Stimulated activated CD4-positive, alpha-beta T cell treated with anti-CD3 and anti-CD28 coated beads, Interleukin-2, amount 100 ng/mL, for 24 hours (primary cell): ENCODE results near the gene NELL1.
"Not testable (repeated sequence)": the region's sequence is repeated elsewhere in the genome, so short reads cannot be mapped to it uniquely, and the experiment has no call there.

Source experiments
- DNase-seq, 2 donors: peaks; one replicate each; pipeline ENCODE4 v3.0.0-alpha.2; 2020

NELL1 gene

DNA sequence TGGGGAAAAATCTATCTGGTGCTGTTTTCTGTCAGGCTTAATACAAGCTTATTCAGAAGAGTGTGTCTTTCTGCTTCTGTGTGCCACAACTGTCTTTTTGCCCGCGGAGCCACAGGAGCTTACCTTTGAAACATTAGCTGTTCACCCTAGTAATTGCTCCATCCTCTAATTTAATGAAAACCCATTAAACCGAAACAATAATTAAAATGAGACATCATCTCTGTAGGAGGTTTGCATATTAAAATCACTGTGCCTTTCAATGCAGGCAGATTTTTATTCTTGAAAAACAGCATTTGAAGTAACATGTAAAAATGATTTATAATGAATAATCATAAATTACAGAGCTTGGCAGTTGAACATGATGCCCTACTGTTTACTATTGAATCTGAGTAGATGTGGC is 102.3 kb downstream of the NELL1 start:
- no peak for DNase-seq

DNA sequence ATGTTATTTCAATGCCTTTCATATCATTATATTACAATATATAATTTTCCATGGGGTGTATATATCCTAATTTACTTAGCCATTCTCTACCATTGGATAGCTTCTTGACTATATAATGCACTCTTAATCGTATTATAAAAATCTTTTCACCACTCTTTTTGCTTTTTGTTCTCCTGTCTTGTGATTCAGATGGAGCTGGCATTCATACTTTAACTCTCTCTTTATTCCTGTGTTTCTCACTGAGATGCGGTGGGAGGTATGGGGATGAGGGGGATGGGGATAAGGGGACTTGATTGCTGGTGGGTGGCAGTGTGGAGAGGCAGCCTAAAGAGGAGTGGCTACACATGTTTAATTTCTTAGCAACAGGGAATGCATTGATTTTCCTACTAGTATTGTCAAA is 105.9 kb downstream of the NELL1 start:
- no peak for DNase-seq

DNA sequence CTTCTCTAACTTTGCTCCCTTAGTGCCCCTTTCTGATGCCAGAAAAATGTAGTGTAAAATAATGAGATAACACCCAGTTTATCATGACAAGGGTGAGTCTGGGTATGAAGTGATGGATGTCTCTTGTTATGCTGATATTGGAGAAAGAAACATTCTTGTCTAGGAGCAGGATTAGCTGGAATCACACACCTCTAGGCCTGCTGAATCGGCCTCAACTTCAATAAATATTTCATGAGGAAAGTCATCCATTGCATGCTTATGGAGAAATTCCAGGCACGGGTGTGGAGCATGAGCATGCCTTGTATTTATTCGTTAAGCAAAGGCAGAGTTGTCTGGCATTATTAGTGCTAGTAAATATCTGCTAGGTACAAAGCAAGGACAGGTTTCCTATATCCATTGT is 113.4 kb downstream of the NELL1 start:
- no peak for DNase-seq

DNA sequence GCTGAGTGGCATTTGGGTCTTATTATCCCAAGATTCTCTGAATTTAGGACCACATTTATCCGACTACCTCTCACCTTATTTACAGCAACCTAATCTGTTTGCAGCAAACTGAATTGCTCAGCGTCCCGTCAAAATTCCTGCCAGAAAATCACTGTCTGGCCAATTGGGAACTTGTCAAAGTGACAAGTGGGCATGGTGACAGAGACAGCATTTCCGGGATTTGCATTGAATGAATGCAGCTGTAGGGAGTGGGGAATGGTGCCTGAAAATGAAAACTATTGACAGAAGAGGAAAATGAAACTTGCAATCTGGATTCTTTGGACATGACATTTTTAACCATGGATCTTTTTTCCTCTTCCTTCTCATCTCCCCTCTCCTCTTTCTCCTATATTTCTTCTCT is 113.8 kb downstream of the NELL1 start:
- DNase-seq: no peak

DNA sequence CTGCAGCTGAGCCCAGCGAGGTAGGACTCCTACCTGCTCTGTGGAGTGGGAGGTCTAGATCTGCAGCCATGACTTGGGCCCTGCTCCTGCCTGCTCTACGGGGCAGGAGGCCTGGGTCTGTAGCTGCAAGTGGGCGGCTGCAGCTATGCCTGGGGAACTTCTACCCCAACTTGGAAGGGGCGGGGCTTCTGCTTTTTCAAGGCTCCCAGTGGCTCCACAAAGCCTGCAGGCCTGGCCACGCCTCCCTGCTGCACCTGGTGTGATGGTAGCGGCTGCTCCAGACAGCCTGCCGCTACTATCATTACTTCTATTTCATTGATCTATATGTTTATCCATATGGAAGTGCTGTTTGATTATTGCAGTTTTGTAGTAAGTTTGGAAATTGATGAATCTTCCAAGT is 121.2 kb downstream of the NELL1 start:
- DNase-seq: no peak

DNA sequence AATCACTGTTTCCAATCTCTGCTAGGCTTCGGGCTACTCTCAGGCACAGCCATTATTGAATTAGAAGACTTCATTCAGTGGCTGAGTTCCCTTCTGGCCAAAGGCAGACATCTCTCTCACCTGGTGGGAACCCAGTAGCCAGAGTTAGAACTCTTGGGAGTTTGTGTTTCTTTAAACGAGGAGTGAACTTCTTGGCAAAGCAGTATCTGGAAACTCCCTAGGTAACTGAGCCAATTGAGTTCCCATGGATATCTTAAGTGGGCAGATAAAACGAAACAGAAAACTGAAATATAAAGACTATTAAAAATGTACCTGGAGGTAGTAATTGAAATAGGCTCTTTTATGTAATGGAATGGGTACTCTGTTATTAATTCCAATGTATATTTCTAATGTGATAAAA is 125.6 kb downstream of the NELL1 start:
- no peak for DNase-seq

DNA sequence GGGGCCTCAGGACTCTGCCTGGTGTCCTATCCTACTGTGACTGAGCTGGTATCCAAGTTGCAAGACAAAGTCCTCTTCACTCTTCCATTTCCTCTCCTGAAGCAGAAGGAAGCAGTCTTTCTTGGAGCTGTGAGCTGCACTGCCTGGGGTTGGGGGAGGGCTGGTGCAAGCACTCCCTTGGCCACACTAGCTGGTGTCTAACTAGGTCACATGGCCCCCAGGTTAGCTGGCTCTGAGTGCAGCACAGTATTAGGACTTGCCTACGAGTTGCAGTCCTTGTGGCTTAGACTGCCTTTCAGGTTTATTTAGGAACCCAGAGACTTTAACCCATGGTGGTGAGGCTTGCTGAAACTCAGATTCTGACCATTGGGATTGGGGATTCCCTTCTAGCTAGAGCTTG is 138.9 kb downstream of the NELL1 start:
- no peak for DNase-seq

DNA sequence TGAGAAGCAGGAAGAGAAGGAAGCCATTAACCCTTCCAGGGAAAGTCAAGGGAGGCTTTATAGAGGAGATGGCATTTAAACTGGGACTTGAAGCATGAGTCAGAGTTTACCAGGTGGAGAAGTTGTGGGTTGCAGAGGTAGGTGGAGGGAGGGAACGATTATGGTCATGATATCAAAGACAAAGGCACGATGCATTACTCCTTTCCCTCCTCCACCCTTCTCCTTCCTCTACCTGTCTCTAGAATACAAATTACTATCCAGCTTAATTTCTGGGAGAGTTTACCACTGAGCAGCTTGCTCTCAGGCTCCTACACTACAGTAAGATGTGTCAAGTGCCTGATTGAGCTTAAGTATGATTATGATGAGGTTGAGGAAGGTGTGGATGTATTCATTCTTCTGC is 151.7 kb downstream of the NELL1 start:
- DNase-seq: no peak

DNA sequence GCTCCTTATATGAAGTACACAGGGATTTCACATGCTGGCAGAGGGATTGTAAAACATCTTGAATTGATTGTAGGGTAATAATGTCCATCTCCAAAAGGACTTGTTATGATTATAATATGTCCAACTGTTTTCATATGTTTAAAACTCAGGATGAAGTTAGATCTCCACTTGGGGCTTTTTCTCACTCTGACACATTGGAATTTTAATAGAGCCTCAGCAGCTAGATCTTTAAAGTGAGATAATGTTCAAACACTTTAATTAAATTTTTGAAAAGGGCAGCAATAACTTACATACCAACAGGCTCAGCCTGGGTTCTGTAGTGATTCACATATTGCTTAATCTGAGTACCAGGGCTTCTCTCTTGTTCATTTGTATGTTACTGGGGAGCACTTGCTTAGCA is 152.1 kb downstream of the NELL1 start:
- no peak for DNase-seq

DNA sequence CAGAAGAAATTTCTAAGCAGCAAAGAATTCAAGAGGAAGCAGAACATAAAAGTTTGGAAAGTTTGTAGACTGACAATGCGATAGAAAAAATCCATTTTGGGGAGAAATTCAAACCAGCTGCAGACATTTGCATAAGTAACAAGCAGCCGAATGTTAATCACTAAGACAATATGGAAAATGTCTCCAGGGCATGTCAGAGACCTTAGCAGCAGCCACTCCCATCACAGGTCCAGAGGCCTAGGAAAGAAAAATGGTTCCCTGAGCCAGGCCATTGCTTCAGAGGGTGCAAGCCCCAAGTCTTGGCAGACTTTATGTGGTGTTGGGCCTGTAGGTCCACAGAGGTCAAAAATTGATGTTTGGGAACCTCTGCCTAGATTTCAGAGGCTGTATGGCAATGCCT is 155.4 kb downstream of the NELL1 start:
- no peak for DNase-seq

DNA sequence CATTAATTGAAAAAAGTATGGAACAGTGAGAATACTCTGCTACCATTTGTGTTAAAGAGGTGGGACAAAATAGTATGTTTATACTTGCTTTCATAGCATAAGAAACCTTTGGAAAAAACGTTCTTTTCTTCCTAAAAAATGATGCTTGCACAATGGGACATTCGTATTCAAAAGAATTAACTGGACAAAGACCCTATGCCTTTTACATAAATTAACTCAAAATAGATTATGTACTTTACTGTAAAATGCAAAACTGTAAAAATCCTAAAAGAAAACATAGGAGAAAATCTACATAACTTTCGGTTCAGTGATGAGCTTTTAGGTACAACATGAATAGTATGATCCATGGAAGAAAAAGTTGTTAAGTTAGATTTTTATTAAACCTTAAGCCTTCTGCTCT is 166.2 kb downstream of the NELL1 start:
- DNase-seq: no peak

DNA sequence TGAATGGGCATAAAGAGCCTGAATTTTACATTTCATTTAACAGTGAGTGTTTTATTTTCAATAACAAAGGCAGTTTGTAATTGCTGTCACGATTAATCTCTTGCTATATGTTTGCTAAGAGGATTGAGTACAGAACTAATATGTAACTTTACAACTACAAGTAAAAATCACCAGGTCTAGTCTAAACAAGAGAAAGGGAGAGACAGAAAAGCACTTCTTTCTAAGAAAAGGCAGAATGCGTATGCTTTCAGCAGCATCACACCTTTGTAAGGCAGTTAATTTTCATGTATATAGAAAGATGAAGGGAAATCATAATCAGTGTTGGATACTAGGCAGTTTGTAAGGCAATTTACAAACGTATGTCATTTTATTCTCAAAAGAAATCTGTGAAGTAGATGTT is 169.8 kb downstream of the NELL1 start:
- DNase-seq: no peak

DNA sequence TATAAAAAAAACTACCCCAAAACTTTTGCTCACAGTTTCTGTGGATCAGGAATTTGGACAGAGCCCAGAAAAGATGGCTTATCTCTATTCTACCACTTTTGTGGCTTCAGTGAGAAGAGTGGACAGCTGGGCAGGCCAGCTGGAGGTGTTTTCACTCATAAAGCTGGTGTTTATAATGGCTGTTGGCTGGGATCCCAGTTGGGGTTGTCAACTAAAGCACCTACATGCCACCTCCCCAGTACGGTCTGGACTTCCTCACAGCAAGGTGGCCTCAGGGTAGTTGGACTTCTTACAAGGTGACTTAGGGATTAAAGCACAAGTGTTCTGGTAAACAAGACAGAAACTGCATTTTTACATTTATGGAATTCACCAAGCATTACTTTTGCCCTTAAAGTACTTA is 171.0 kb downstream of the NELL1 start:
- no peak for DNase-seq

DNA sequence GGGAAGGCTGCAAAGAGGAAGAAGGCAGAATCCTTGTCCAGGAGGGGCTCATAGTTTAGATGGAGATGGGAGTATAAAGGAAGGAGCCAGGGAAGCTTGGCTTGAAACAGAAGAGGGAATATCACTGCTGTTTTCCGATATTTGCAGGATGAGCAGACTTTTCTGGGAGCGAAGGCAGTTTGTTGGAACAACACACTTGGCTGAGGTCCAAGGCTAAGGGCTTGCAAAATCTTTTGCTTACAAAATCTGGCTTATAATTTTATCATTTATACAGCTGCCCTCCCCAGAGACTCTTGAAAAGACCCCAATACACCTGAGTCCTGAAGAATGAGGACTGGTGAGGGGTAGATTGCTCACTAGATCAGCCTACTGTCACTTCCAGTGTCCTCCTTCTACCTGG is 174.8 kb downstream of the NELL1 start:
- no peak for DNase-seq

DNA sequence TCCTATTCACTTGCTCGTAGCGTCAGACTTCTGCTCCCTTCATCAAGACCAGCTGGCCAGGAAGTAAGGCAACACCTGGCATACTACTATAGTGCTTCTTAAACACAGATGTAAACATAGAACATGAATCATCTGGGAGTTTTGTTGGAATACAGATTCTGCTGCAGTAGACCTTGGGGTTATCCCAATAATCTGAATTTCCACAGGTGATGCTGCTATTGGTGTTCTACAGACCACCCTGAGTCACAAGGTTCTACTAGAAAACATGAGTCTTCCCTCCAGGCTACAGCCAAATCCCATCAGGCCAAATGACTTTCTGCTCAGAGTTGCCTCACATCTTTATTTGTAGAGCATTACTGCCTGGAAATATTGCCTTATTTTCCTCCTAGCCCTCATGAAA is 175.2 kb downstream of the NELL1 start:
- DNase-seq: no peak

DNA sequence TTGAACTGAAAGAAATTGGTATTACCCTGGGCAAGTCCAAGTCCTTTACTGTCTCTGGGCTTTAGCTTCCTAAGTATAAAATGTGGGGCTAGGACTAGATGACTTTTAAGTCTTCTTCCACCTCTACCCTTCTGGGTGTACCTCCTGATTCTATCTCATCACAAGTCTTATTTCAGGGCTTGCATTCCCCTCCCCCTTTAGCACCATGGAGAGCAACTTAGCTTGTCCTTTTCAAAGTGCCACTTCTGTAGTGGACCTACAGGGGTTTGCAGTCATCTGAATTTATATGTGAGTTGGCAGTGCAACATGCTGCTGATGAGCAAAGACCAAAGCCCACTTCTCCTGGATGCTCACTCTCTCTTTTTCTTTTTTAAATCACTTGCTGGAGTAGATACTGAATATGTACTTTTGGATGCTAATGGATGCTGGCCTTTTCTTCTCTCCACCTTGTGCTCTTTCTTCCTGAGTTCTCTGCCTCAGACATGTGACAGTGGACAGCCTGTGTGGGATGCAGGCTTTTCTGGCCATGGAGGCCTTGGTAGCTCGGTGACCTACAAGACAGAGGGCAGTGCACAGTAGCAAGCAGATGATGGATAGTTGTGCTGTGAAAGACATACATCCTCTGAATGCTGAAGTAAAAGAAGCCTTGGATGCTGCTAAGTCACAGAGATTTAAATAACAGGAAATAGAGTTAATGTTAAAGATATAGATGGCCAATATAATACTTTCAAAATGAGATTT is 185.0 kb downstream of the NELL1 start:
- no peak for DNase-seq

DNA sequence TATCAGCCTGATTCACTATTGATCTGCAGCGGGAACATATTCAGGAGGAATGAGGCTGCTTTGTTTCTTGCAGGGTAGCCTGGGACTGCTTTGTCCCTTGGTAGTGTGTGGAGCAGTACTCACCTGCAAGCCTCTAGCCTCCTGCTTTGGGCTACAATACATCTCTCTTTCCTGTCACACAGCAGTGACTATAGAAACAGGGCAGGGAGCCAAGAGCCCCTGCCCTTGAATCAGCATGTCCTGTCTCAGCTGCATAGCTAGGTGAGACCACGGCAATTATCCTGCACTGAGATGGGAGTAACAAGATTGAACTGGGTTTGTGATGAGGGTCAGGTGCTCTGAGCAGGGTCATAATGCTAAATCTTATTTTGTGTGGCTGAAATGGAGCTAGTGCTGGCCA is 191.9 kb downstream of the NELL1 start:
- DNase-seq: no peak

DNA sequence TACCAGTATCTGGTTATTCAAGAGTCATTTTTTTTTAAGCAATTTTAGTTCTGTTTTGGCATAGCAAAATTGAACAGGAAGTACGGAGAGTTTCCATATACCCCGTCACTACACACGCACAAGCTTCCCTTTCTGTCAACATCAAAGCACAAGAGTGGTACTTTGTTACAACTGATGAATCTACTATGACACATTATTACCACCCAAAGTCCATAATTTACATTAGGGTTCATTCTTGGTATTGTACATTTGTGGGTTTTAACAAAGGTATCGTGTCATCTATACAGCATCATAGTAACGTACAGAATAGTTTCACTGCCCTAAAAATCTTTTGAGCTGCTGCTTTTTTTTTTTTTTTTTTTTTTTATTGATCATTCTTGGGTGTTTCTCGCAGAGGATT is 192.9 kb downstream of the NELL1 start:
- not testable (repeated sequence) for DNase-seq

DNA sequence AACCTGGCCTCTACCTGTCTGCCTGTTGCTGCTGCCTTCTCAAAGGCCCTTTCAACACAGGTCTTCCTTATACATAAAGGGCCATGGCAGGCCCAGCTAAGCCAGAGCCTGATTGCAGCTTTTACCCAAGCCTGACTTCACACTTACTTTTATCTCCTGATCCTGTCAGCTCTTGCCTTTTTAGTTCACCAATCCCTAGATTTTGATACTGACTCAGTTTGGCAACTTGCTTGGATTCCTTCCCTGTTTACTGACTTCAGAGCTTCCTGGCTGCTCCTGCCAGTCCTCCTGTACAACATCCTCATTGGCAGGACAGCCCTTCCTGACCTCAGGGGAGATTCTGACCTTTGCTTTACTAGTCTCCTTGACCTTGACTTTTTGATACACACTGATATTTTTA is 195.2 kb downstream of the NELL1 start:
- no peak for DNase-seq

DNA sequence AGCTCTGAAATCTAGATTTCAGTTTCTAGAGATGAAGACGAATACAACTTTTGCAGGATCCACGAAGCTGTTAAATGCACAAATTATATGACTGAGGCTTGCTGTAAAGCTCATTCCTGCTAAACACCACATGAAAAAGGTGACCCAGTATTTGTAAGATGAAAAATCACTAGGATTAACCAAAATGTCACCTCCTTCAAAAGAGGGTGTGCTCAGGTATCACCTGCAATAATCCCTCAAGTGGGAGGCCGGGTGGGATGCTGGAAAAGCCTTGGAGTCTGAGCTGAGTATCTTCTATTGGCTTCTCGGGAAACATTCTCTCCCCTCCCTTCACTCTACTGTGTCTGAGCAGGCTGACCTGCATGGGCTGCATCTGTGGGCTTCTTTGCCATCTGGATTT is 195.8 kb downstream of the NELL1 start:
- DNase-seq: no peak

DNA sequence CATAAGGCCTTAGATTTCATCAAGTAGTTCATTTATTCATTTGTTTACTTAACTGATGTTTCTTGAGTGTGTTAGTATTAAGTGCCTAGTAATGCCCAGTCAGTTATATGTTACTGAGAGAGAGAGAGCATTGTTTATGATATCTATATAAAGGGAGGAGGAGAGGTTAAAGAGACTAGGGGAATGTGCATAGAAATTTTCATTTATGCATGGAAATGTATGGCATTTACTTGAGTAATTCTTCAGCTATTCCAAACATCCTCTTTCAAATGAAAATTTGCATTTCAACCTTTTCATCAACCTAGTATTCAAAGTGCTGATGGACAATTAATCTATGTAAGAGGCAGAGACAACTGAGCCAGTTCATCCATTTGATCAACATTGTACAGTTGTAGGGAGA is 199.7 kb downstream of the NELL1 start:
- DNase-seq: no peak

DNA sequence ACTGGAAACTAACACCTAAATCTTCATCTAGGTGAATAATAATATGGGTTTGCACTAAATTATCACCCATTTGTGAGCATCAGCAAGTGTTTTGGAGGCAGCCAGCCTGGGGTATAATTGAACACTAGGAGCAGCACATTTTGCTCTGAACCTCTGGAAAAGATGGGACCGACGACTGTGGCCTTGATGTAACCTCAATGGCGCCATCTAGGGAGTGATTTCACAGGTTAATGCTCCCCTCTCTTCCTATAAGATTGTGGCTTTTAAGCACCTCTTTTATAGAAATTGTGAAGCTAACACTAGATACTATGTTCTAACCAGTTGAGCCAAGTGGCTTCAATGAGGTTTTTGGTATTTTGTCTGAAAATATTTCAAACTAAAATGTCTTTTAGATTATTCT is 203.7 kb downstream of the NELL1 start:
- DNase-seq: no peak

DNA sequence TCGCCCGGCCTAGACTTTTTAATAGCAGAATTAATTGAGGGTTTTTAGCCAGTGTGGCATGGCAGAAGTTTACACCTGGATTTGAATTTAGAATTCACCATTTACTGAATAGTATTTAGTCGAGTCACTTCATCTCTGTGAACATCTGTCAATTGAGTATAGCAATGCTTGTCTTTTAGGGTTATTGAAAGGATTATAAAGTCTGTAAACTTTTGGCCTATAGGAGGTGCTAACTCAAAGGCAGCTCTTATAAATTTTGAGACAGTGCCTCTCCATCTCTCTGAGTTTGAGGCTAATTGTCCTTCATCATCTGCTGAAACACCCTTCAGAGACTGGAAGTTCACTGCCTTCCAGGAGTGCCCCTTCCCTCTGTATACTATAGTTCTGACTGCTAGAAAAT is 205.0 kb downstream of the NELL1 start:
- no peak for DNase-seq

DNA sequence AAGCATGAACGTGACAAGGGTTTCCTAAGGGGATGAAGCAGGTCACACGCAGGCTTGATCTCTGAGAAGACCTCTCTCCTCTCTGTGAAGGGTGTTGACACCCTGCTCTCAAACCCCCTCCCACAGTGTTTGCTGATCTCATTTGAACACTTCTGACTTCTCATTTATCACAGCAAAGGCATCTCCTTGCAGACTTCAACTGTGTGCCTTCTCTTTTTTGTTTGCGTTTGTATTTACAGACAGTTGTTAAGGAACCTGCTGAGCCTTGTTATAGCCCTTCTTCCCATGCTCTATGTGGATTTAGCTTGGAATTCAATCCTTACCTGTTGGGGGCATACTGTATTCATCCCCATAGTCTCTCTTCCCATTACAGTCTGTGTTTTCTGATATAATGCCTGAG is 206.5 kb downstream of the NELL1 start:
- DNase-seq: no peak

DNA sequence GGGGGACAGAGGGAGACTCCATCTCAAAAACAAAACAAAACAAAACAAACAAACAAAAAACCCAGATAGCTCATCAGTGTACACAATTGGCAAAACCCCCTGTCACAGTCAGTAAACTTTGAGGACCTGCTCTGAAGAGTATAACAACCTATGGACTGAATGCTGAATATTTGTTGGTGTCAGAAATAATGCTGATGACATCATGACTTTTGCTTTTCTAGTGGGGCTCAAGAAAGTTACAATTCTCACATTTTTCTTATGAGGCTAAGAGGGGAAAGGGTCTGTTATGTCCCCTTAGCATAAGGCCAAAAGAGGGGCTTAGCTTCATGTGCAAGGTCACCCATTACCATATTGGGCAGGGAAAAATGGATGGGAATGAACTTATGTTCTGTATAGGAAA is 207.4 kb downstream of the NELL1 start:
- DNase-seq: no peak

DNA sequence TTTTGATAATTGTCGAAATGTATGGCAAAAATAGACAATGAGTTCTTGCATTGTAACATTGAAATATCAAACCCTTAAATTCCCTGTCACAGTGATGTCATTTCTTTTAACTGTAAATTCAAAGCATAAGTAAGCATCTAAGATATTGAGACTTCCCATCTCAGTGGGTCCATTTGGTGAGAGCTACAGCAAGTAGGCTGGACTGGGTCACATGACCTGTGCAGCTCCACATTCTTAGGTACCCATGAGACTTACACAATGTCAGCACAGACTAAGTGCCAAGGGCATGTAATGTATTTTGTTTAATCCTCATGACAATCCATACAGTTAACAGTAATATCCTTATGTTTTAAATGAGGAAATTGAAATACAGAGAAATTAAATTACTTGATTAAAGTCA is 210.7 kb downstream of the NELL1 start:
- DNase-seq: no peak
